ENCODE data around the gene SGCD.

Gene SGCD

GRCh38 chr5:156385416-156385815, 58.5 kb downstream of the SGCD start:
- no peak overlapping the region for H3K4me3 ChIP-seq (replicated peaks in 1 of 2; ENCODE audit: low read depth in 2 of 2, low read length in 2 of 2)
- no peak for TF ChIP-seq CTCF (IDR thresholded peaks at IDR 0.05; ENCODE audit: low read depth, low read length)
- no peak for DNase-seq (ENCODE audit: low read depth in 2 of 2)

GRCh38 chr5:156386976-156387375, 60.0 kb downstream of the SGCD start:
- H3K4me3 ChIP-seq (replicated peaks in 1 of 2; ENCODE audit: low read depth in 2 of 2, low read length in 2 of 2), result no peak overlapping the region
- TF ChIP-seq CTCF (IDR thresholded peaks at IDR 0.05; ENCODE audit: low read depth, low read length), result no peak
- no peak for DNase-seq (ENCODE audit: low read depth in 2 of 2)

GRCh38 chr5:156387391-156387790, 60.4 kb downstream of the SGCD start:
- TF ChIP-seq CTCF (IDR thresholded peaks at IDR 0.05; ENCODE audit: low read depth, low read length), result no peak
- no peak overlapping the region for H3K4me3 ChIP-seq (replicated peaks in 1 of 2; ENCODE audit: low read depth in 2 of 2, low read length in 2 of 2)
- no peak for DNase-seq (ENCODE audit: low read depth in 2 of 2)

DNA sequence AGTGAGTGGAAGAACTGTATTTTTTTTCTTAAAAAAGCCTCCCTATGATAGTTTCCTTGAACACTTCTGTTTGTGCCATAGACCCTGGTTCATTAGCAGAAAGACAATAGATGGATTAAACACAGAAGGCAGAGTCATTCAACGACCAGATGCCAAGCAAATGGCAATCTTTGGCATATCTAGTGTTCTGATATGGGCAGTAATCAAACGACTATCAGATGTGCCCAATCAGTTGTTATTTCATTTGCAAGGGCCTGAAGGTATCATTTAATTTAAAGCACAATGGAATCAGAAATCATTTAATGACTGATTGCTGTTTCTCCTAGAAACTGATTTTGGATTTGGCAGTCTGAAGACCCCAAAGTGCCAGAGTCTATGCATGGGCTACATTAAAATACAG, 61.3 kb downstream of the SGCD start:
- no peak for TF ChIP-seq CTCF (IDR thresholded peaks at IDR 0.05; ENCODE audit: low read depth, low read length)
- H3K4me3 ChIP-seq (replicated peaks in 1 of 2; ENCODE audit: low read depth in 2 of 2, low read length in 2 of 2), result no peak overlapping the region
- DNase-seq (ENCODE audit: low read depth in 2 of 2), result no peak

- peak; percentile 54 to 95 for DNase-seq (ENCODE audit: low read depth in 2 of 2)
- TF ChIP-seq CTCF (IDR thresholded peaks at IDR 0.05; ENCODE audit: low read depth, low read length), result no peak
- H3K4me3 ChIP-seq (replicated peaks in 1 of 2; ENCODE audit: low read depth in 2 of 2, low read length in 2 of 2), result no peak overlapping the region
Measured at GRCh38 chr5:156391139-156391538, 64.2 kb downstream of the SGCD start.

DNA sequence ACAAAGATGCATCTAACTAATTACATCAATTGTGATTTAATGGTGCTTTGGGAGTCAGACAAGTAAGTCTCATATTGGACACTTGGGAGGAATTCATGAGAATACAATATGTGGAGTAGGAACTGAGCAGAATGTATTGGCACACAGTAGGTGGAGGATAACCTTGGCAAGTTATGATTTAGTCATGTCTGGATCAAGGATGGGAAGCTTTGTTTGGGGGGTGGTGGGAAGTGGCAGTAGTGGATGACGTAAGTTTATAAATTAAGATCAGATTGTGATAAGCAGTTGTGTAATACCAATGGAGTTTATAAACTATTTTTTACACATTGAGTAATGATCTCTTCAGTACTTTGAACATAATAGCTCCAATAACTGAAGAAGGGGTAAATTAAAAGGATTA, 67.0 kb downstream of the SGCD start:
- DNase-seq (ENCODE audit: low read depth in 2 of 2), result peak in 1 of 2 donors; percentile 17
- H3K4me3 ChIP-seq (replicated peaks in 1 of 2; ENCODE audit: low read depth in 2 of 2, low read length in 2 of 2), result no peak overlapping the region
- TF ChIP-seq CTCF (IDR thresholded peaks at IDR 0.05; ENCODE audit: low read depth, low read length), result no peak

DNA sequence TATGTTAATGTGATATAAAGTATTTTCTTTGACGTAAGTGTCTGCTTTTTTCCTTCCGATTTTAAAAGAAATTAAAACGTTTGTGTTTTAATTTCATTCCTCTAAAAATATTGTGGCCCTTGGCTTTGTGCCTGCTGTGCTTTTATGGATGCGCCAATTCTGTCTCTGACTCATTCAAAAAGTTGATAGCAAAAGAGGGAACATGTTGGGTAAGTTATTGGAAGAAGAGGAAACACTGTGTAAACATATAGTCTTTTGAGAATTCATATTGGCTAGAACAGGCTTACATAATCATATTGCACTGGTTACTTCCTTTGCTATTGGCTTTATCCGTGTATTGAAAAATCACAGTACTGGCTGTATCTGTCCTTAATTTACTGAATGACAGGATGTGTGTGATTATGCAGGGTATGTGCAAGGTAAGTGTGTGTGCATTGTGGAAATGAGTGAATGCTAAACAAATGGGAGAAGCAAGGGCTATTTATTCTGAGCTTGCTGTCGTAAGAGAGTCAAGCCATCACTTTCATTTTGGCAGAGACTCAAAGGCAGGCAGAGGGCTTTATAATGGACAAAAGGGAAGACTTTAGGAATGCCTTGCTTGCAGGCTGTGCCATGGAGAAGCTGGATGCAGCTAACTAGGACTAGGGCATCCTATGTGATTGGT, 67.8 kb downstream of the SGCD start:
- H3K4me3 ChIP-seq (replicated peaks in 1 of 2; ENCODE audit: low read depth in 2 of 2, low read length in 2 of 2), result no peak overlapping the region
- no peak for TF ChIP-seq CTCF (IDR thresholded peaks at IDR 0.05; ENCODE audit: low read depth, low read length)
- DNase-seq (ENCODE audit: low read depth in 2 of 2), result peak in 1 of 2 donors; percentile 73

Measured in cardiac fibroblast (primary cell).